HCT116 (cell line): ENCODE measurements around the gene SERTAD2. TPM values are rescaled to one million over a fixed set of nuclear protein-coding genes. Genes with fewer than 3 reads are reported as not detected.
A peak's percentile ranks its signal among the peaks of the same experiment; 100 is the strongest.

Experiments used
- ATAC-seq: fragments of 200-7000 bp; cut with Tn5 transposase; 2 replicates; pipeline ENCODE4 v1.9.1; 2020; ENCODE audit warnings: mild to moderate bottlenecking, moderate library complexity
- BruUV-seq: library from RNA; stranded (reverse); fragments of 400-500 nt; replicated peaks from 2 replicates; lab custom pipeline; 2021; lab: Mats Ljungman, UMichigan
- CTCF ChIA-PET: fragments of 300-600 bp; sonication (Branson Sonifier 250); formaldehyde crosslinking; loops from one replicate; lab custom pipeline; 2021; ENCODE audit warnings: antibody characterized with exemption; lab: Charles Lee
- POLR2A ChIA-PET: fragments of 300-600, 350-600 bp; sonication (Branson Sonifier 250); formaldehyde crosslinking; loops from one replicate; lab custom pipeline; 2021; ENCODE audit warnings: antibody characterized with exemption; lab: Charles Lee
- RAD21 ChIA-PET, 2 experiments: fragments of 300-600 bp; sonication (Branson Sonifier 250); formaldehyde crosslinking; loops; one replicate each; lab custom pipeline; 2023; ENCODE audit warnings: low total read pairs in 2 of 2; ENCODE audit not compliant: uncharacterized antibody in 2 of 2, unreplicated experiment in 2 of 2, low non-redundant PET in 1 of 2; lab: Charles Lee
- DNase-seq: peaks from one replicate; pipeline ENCODE4 v3.0.0-alpha.2; 2010; ENCODE audit warnings: low read depth, low spot score
- H2AFZ ChIP-seq: fragments of 200-600 bp; shearing (Covaris generic), sonication (generic); 2 replicates; pipeline ENCODE4 v1.6.1; 2017; ENCODE audit warnings: low read depth, mixed run types, mixed read lengths, antibody characterized with exemption, low read length; ENCODE audit not compliant: poor library complexity, severe bottlenecking
- H3K27ac ChIP-seq: 2 replicates; pipeline ENCODE4 v1.5.1; 2012; ENCODE audit warnings: low read depth, low read length
- H3K27me3 ChIP-seq: fragments of 200-600 bp; sonication (generic); 2 replicates; pipeline ENCODE4 v1.6.1; 2016; ENCODE audit warnings: mixed run types, low read length, mixed read lengths; ENCODE audit not compliant: insufficient read depth
- H3K36me3 ChIP-seq, 2 experiments: fragments of 200-500 bp in 1 of 2; fragments of 200-600 bp in 1 of 2; sonication (Bioruptor generic) in 1 of 2; sonication (generic) in 1 of 2; 2 replicates each; pipeline versions ENCODE4 v1.5.1 to v1.6.1; 2014 to 2016; ENCODE audit warnings: low read length in 2 of 2, inconsistent platforms in 1 of 2, mixed read lengths in 1 of 2, mixed run types in 1 of 2; ENCODE audit not compliant: insufficient read depth in 2 of 2, control insufficient read depth in 1 of 2
- H3K4me1 ChIP-seq, 2 experiments: fragments of 200-600 bp in 1 of 2; sonication (generic) in 1 of 2; 2 replicates each; pipeline versions ENCODE4 v1.5.1 to v1.6.1; 2012 to 2017; ENCODE audit warnings: low read length in 2 of 2, inconsistent platforms in 1 of 2, mild to moderate bottlenecking in 1 of 2, mixed read lengths in 1 of 2, mixed run types in 1 of 2, moderate library complexity in 1 of 2; ENCODE audit not compliant: insufficient read depth in 2 of 2, control insufficient read depth in 1 of 2
- H3K4me2 ChIP-seq: fragments of 200-600 bp; sonication (generic); 2 replicates; pipeline ENCODE4 v1.6.1; 2017; ENCODE audit warnings: mixed run types, low read length, mixed read lengths
- H3K4me3 ChIP-seq, 2 experiments: fragments of 200-600 bp in 1 of 2; sonication (generic) in 1 of 2; replicated peaks in 1 of 2; 2 replicates each; pipeline ENCODE4 v1.5.1; 2011 to 2016; ENCODE audit warnings: low read length in 2 of 2, control low read depth in 1 of 2, low read depth in 1 of 2, mild to moderate bottlenecking in 1 of 2, mixed read lengths in 1 of 2, mixed run types in 1 of 2
- H3K79me2 ChIP-seq: fragments of 200-600 bp; sonication (generic); 2 replicates; pipeline ENCODE4 v1.6.1; 2017; ENCODE audit warnings: mild to moderate bottlenecking, mixed run types, low read length, moderate library complexity, mixed read lengths; ENCODE audit not compliant: insufficient read depth
- H3K9ac ChIP-seq: fragments of 200-600 bp; sonication (generic); 2 replicates; pipeline ENCODE4 v1.6.1; 2016; ENCODE audit warnings: low read length, mixed read lengths
- H3K9me2 ChIP-seq: fragments of 200-600 bp; sonication (generic), shearing (Covaris generic); 2 replicates; pipeline ENCODE4 v1.6.1; 2017; ENCODE audit warnings: mixed run types, mild to moderate bottlenecking, moderate library complexity; ENCODE audit not compliant: insufficient read depth
- H3K9me3 ChIP-seq, 2 experiments: fragments of 200-500 bp in 1 of 2; fragments of 200-600 bp in 1 of 2; sonication (Bioruptor generic) in 1 of 2; sonication (generic) in 1 of 2; 2 replicates each; pipeline ENCODE4 v1.6.1; 2014 to 2017; ENCODE audit warnings: low read length in 2 of 2, mixed read lengths in 2 of 2, inconsistent platforms in 1 of 2, low read depth in 1 of 2, mild to moderate bottlenecking in 1 of 2, mixed run types in 1 of 2, moderate library complexity in 1 of 2; ENCODE audit not compliant: control insufficient read depth in 1 of 2, insufficient read depth in 1 of 2
- H4K20me1 ChIP-seq: fragments of 200-600 bp; sonication (generic), shearing (Covaris generic); 2 replicates; pipeline ENCODE4 v1.6.1; 2017; ENCODE audit warnings: mixed run types, mild to moderate bottlenecking, moderate library complexity; ENCODE audit not compliant: insufficient read depth
- EZH2 ChIP-seq: fragments of 200-600 bp; sonication (generic); IDR thresholded peaks from 2 replicates; pipeline ENCODE4 v1.6.1; 2017; ENCODE audit warnings: antibody characterized with exemption, mixed run types
- FOSL1 ChIP-seq: IDR thresholded peaks from 2 replicates; pipeline ENCODE4 v1.6.1; 2012; ENCODE audit warnings: low read depth
- POLR2A ChIP-seq: IDR thresholded peaks from 2 replicates; pipeline ENCODE4 v1.7.0; 2011; ENCODE audit warnings: borderline replicate concordance; ENCODE audit not compliant: insufficient read depth, insufficient read length; ENCODE audit errors: extremely low read depth
- RAD21 ChIP-seq: IDR thresholded peaks from 2 replicates; pipeline ENCODE4 v1.6.1; 2012; ENCODE audit warnings: low read depth, mild to moderate bottlenecking
- SP1 ChIP-seq: IDR thresholded peaks from 2 replicates; pipeline ENCODE4 v1.6.1; 2012; ENCODE audit warnings: low read depth
- TCF7L2 ChIP-seq: IDR thresholded peaks from 2 replicates; pipeline ENCODE4 v1.7.0; 2011; ENCODE audit warnings: borderline replicate concordance, inconsistent platforms; ENCODE audit not compliant: insufficient read depth, insufficient read length; ENCODE audit errors: extremely low read depth
- YY1 ChIP-seq: IDR thresholded peaks from 2 replicates; pipeline ENCODE4 v1.6.1; 2011; ENCODE audit warnings: low read length, low read depth, moderate library complexity, mild to moderate bottlenecking; ENCODE audit not compliant: insufficient replicate concordance; ENCODE audit errors: extremely low read depth
- intact Hi-C: fragments of 100-400 bp; cut with micrococcal nuclease; formaldehyde crosslinking; loops from 2 replicates; pipeline ENCODE4 v1.10.0; 2022
- total RNA-seq: library from RNA; stranded (reverse); gene quantifications from one replicate; pipeline ENCODE4 v1.2.1, GENCODE V29; 2021; ENCODE audit not compliant: unreplicated experiment
- TF ChIP-seq, protein P1 (sequence below), 3 experiments: fragments of 200-600 bp in 1 of 3; sonication (generic) in 1 of 3; IDR thresholded peaks in 2 of 3; conservative IDR thresholded peaks in 1 of 3; 2 replicates each; pipeline ENCODE4 v1.5.1; 2012 to 2017; ENCODE audit warnings: low read depth in 2 of 3, low read length in 2 of 3, antibody characterized with exemption in 1 of 3, borderline replicate concordance in 1 of 3, control low read depth in 1 of 3, mild to moderate bottlenecking in 1 of 3, mixed read lengths in 1 of 3, mixed run types in 1 of 3, moderate library complexity in 1 of 3; ENCODE audit not compliant: insufficient read depth in 1 of 3
- TF ChIP-seq, protein P2 (sequence below): IDR thresholded peaks from 2 replicates; pipeline ENCODE4 v1.6.1; 2012
- TF ChIP-seq, protein P3 (sequence below): IDR thresholded peaks from 2 replicates; pipeline ENCODE4 v1.6.1; 2012
- TF ChIP-seq, protein P4 (sequence below): IDR thresholded peaks from 2 replicates; pipeline ENCODE4 v1.6.1; 2012; ENCODE audit warnings: low read depth

Gene SERTAD2
- total RNA-seq, 1 experiment from 2014 or later = 80.1 TPM

DNA sequence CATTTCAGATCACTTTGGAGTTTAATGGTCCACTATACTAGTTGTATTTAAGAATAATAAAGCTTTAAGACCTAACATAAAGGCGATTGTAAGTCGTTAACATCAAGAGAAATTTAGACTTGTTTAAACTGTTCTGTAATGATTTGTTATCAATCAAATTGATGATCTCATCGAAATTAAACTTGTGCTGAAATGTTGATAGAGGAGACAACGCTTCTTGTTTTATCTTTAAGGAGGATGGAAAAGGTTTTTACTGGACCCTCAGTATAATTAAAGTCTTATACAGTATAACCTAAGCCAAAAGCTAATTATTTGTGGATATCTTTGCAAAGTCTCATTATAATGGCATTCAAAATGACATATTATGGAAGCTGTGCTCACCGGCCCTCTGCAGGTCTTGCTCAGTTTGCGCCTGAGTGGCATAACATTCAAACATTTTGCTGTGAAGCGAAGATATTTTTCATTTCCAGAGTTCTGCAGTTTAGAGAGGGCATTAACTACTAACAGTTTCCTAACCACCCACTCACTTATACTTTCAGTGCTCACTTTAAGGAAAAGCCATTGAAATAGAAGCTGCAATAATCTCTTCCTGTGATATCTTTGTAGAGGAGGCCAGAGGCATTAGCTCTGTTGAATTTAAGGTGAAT is 1.4 kb upstream of the SERTAD2 start:
- H3K79me2 ChIP-seq = peaks cover 52% of the 10 kb centered on the region
- BruUV-seq = TSS peak; percentile 82
- H3K4me3 ChIP-seq = peak overlapping the region; percentile 61 to 71
- no peak for ATAC-seq
- H3K27ac ChIP-seq = peak overlapping the region; percentile 78; the same call in 1 of the 2 replicates
- CTCF ChIA-PET = interaction anchor here (0.6 to 2.9 kb wide), 8 partner anchors 9 to 183 kb away, joined by 3 to 25 read pairs (median 3); no protein-coding TSS in a partner anchor
- DNase-seq = no peak
- peaks cover 20% of the 10 kb centered on the region for H4K20me1 ChIP-seq
- TF ChIP-seq, protein P1, sequence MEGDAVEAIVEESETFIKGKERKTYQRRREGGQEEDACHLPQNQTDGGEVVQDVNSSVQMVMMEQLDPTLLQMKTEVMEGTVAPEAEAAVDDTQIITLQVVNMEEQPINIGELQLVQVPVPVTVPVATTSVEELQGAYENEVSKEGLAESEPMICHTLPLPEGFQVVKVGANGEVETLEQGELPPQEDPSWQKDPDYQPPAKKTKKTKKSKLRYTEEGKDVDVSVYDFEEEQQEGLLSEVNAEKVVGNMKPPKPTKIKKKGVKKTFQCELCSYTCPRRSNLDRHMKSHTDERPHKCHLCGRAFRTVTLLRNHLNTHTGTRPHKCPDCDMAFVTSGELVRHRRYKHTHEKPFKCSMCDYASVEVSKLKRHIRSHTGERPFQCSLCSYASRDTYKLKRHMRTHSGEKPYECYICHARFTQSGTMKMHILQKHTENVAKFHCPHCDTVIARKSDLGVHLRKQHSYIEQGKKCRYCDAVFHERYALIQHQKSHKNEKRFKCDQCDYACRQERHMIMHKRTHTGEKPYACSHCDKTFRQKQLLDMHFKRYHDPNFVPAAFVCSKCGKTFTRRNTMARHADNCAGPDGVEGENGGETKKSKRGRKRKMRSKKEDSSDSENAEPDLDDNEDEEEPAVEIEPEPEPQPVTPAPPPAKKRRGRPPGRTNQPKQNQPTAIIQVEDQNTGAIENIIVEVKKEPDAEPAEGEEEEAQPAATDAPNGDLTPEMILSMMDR (IDR thresholded peaks at IDR 0.05 in 2 of 3, conservative IDR thresholded peaks at IDR 0.05 in 1 of 3; ENCODE audit: borderline replicate concordance in 1 of 3, insufficient read depth in 1 of 3, low read depth in 2 of 3, low read length in 2 of 3) = peak in 2 of 3 experiments; percentile 38 to 50; a peak in 4 of 6 replicates
- TF ChIP-seq POLR2A = no peak
- no peak for TF ChIP-seq TCF7L2
- TF ChIP-seq FOSL1 = no peak
- TF ChIP-seq RAD21 = peak; percentile 13; the same call in 1 of the 2 replicates
- no peak for TF ChIP-seq SP1
- no peak for TF ChIP-seq EZH2
- TF ChIP-seq YY1 = no peak
- TF ChIP-seq, protein P2, sequence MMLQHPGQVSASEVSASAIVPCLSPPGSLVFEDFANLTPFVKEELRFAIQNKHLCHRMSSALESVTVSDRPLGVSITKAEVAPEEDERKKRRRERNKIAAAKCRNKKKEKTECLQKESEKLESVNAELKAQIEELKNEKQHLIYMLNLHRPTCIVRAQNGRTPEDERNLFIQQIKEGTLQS = no peak
- TF ChIP-seq, protein P3, sequence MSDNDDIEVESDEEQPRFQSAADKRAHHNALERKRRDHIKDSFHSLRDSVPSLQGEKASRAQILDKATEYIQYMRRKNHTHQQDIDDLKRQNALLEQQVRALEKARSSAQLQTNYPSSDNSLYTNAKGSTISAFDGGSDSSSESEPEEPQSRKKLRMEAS = 0 out of 2 replicates have a peak, but pooled peaks have one; percentile 7
- TF ChIP-seq, protein P4, sequence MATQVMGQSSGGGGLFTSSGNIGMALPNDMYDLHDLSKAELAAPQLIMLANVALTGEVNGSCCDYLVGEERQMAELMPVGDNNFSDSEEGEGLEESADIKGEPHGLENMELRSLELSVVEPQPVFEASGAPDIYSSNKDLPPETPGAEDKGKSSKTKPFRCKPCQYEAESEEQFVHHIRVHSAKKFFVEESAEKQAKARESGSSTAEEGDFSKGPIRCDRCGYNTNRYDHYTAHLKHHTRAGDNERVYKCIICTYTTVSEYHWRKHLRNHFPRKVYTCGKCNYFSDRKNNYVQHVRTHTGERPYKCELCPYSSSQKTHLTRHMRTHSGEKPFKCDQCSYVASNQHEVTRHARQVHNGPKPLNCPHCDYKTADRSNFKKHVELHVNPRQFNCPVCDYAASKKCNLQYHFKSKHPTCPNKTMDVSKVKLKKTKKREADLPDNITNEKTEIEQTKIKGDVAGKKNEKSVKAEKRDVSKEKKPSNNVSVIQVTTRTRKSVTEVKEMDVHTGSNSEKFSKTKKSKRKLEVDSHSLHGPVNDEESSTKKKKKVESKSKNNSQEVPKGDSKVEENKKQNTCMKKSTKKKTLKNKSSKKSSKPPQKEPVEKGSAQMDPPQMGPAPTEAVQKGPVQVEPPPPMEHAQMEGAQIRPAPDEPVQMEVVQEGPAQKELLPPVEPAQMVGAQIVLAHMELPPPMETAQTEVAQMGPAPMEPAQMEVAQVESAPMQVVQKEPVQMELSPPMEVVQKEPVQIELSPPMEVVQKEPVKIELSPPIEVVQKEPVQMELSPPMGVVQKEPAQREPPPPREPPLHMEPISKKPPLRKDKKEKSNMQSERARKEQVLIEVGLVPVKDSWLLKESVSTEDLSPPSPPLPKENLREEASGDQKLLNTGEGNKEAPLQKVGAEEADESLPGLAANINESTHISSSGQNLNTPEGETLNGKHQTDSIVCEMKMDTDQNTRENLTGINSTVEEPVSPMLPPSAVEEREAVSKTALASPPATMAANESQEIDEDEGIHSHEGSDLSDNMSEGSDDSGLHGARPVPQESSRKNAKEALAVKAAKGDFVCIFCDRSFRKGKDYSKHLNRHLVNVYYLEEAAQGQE = no peak
- TF ChIP-seq, all 23 proteins: peak for 3
- intact Hi-C loops = loop anchor here (2.0 kb wide), 1 partner anchor 96 kb away; no protein-coding TSS in a partner anchor
- no peaks in the 10 kb centered on the region for H3K27me3 ChIP-seq
- H3K9me2 ChIP-seq = no peaks in the 10 kb centered on the region
- ChIA-PET POLR2A (interaction anchor here (1.0 to 4.1 kb wide), 9 partner anchors 9 to 204 kb away, joined by 3 to 42 read pairs (median 6); partner anchors contain the start of gene AFTPH), RAD21 (no interaction called here)
- peaks cover 35 to 52% of the 10 kb centered on the region in 2 experiments for H3K4me1 ChIP-seq
- no peaks in the 10 kb centered on the region for H3K9me3 ChIP-seq
- H2AFZ ChIP-seq = no peak overlapping the region
- no peaks in the 10 kb centered on the region for H3K36me3 ChIP-seq
- H3K9ac ChIP-seq = peak overlapping the region; percentile 89
- H3K4me2 ChIP-seq = peak overlapping the region; percentile 91
